Ovary (tissue), 3 donors: ENCODE data around the gene PRPF19.

Experiments used
- EP300 ChIP-seq: sonication (generic); formaldehyde crosslinking; IDR thresholded peaks from one replicate; pipeline ENCODE4 v1.6.1; 2017; ENCODE audit warnings: antibody characterized with exemption
- TF ChIP-seq, protein P1 (sequence below), 3 donors: fragments of 450-650 bp in 2 of 3; fragments of 200-600 bp in 1 of 3; IDR thresholded peaks; one replicate each; pipeline versions ENCODE4 v1.5.1 to v1.8.0; 2016 to 2022; ENCODE audit warnings: antibody characterized with exemption in 3 of 3, mild to moderate bottlenecking in 1 of 3
- donor health status: DM: no; HTN: no; CAD: no.

DNA sequence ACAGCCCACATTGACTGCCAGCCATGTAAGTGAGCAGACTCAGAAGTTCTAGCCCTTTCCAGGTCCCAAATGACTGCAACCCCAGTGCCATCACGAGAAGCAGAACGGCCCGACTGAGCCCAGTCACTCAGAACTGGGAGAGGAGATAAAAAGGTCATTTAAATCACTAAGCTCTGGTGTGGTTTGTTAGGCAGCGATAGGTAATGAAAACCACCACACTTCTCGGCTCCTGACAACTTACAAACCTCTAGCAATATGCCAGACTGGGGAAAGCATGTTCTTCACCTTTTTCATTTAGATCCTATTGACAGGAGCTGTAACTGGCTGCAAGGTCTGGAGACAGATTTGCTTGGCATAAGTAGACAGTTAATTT lies 38.9 kb upstream of the PRPF19 start:
- TF ChIP-seq EP300 = no peak
- TF ChIP-seq, protein P1, sequence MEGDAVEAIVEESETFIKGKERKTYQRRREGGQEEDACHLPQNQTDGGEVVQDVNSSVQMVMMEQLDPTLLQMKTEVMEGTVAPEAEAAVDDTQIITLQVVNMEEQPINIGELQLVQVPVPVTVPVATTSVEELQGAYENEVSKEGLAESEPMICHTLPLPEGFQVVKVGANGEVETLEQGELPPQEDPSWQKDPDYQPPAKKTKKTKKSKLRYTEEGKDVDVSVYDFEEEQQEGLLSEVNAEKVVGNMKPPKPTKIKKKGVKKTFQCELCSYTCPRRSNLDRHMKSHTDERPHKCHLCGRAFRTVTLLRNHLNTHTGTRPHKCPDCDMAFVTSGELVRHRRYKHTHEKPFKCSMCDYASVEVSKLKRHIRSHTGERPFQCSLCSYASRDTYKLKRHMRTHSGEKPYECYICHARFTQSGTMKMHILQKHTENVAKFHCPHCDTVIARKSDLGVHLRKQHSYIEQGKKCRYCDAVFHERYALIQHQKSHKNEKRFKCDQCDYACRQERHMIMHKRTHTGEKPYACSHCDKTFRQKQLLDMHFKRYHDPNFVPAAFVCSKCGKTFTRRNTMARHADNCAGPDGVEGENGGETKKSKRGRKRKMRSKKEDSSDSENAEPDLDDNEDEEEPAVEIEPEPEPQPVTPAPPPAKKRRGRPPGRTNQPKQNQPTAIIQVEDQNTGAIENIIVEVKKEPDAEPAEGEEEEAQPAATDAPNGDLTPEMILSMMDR (IDR thresholded peaks at IDR 0.05) = no peak
